ENCODE measurements around the gene CEP83.

The CEP83 gene

DNA sequence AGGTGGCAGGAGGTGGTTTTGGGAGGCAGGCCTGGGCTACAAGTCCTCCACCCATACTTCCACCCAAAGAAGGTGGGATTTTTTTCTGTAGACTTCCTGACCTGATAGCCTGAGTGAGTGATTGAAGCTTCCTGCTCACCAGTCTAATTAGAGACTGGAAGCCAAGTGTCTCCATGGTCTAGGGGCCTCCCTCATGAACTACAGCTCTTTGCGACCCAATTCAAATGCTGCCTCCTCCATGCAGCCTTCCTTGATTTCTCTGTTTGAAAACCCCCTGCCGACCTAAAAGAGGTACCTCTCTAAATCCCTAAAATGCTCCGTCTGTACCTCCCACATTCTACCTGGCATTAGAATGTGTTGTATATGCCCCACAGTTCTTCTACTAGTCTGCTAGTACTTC lies 186.4 kb downstream of the CEP83 start:
- in situ Hi-C loops (cut with MboI; ENCODE audit: low sequenced_read_pairs): no loop called here

DNA sequence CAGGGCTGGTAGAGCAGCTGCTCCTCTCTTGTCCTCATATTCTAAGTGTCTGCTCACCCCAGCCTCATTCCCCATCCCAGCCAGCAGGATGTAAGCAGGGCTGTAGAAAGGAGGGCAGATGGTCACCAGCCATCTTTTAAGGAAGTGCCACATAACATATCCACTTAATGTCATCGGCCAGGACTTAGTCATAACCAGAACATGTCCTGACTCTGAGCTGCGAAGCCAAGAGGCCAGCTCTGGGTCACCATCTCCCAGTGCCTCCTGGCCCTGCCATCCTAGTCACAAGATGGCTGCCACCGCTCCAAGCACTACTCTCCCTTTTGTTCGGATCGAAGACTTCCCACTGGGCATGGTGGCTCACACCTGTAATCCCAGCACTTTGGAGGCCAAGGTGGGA lies 187.4 kb downstream of the CEP83 start:
- in situ Hi-C loops (cut with MboI; ENCODE audit: low sequenced_read_pairs): no loop called here

- in situ Hi-C loops (cut with MboI; ENCODE audit: low sequenced_read_pairs): no loop called here
These were observed 188.3 kb downstream of the CEP83 start for GRCh38 chr12:94271351-94271750.

GRCh38 chr12:94269316-94269999 lies 190.2 kb downstream of the CEP83 start:
- in situ Hi-C loops (cut with MboI; ENCODE audit: low sequenced_read_pairs): no loop called here

DNA sequence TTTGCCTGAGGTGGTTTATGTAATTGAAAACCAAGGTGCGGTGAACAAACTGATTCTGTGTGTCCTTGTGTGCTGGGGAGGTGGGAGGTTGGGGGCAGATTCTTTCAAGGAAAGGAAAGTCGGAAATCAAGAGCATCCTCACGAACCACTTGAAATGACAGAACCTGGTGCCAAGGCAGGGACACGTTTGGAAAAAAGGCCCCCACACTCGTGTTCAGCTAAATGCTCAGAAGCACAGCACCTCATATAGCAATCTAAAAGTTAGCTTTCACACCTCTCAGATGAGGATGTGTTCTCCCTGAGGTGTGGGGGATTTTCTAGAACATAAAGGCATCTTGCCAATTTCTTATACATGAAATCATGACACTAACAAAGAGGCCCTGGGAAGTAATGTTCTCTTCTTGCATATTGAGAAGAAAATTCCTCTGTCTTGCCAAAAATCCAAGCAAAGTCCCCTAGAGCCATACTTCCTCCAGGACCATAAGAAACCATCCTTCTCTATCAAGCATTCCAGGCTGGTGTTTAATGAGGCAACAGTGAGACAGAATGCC lies 191.7 kb downstream of the CEP83 start:
- in situ Hi-C loops (cut with MboI; ENCODE audit: low sequenced_read_pairs): no loop called here

DNA sequence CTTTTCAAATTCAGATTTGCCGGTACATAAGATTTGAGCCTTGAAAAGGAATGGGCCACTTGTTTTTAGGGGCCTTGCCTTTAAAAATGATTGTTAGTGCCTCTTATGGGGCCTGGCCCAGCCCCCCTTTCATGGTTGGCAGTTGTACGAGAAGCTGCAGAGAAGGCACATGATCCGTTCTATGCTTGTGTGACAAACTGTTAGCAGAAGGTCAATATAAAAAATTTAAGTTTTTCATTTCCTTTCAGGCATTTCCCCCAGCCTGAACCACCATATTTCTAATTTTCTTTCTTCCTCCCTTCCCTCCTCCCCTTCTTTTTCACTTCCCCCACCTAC lies 192.2 kb downstream of the CEP83 start:
- in situ Hi-C loops (cut with MboI; ENCODE audit: low sequenced_read_pairs): no loop called here

- in situ Hi-C loops (cut with MboI; ENCODE audit: low sequenced_read_pairs): no loop called here
These were observed 192.7 kb downstream of the CEP83 start for GRCh38 chr12:94266796-94267536.

DNA sequence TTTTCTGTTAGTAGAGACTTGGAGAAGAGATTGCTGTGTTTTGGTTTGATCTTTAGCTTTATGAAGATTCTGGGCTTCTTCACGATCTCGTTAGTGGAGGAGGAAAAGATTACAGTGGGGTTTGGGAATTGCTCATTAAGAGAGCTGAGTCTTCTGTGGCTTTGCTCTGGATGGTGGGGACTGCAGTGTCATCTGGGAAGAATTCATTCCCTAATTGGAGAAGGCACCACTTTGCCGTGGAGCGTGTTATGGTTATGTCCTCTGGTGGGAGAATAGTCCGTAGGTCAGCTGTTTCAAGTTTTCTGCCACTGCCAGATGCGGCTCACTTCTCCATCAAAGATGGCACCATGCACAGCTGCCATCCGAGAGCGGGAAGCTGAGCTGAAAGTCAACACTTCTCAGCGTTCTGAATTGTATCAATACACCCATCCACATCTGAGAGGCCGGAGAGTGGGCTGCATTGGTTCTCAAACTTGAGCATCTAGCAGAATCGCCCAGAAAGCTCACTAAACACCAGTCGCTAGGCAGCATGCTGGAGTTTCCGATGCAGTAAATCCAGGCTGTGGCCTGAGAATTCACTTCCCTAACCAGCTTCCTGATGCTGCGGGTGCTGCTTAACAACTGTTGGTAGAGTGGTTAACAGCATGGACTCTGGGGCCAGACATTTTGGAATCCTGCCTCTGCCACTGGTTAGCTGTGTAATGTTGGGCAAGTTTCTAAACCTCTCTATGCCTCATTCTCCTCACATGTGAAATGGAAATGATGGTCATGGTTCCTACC lies 193.5 kb downstream of the CEP83 start:
- in situ Hi-C loops (cut with MboI; ENCODE audit: low sequenced_read_pairs): no loop called here

DNA sequence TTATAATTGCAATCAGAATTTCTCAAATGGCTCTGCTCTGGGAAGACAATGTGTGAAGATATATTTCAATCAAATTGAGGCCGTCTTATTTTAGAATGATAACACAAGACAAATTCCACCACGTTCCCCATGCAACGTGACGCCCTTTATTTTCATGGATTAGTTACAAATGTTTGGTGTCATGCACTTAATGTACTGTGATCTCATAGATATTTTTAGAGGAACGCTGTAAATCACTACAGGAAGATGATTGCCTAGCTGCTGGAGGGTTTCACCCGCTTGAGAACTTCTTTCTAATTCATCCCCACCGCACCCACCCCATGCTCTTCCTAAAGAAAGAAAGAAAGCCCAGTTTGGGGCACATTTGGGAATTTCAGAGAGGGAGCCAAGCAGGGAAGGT lies 194.1 kb downstream of the CEP83 start:
- in situ Hi-C loops (cut with MboI; ENCODE audit: low sequenced_read_pairs): no loop called here

GRCh38 chr12:94264736-94265485 lies 194.8 kb downstream of the CEP83 start:
- in situ Hi-C loops (cut with MboI; ENCODE audit: low sequenced_read_pairs): no loop called here

DNA sequence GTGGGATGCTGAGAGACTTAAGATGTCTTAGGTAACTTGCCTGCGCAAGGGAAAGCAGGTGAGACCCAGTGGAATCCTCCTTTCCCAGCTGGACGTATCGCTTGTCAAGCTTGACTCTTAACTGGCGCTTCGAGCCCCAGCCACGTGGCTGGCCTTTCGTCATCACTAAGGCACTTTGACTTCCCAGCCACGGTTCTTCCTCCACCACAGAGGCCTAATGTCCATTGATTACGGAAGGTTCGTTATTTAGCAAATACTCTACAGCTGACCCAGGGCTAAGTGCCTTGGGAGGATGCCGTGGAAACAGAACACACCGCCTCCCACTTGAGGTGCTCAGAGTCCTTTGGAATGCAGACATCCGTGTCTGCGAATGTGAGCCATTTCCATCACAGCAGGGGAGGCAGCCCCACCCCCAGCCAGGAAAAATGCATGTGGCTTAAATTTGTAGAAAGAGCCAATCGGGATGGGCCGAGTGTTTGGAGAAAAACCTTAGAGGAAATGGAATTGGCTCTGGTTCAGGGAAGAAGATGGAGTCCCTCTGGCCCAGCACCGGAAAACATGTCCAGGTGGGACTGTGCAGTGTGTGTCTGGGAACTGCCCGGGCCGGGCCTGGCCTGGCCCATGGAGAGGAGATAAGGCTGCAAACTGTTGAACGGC lies 195.6 kb downstream of the CEP83 start:
- in situ Hi-C loops (cut with MboI; ENCODE audit: low sequenced_read_pairs): no loop called here

GRCh38 chr12:94263011-94263811 lies 196.5 kb downstream of the CEP83 start:
- in situ Hi-C loops (cut with MboI; ENCODE audit: low sequenced_read_pairs): no loop called here

DNA sequence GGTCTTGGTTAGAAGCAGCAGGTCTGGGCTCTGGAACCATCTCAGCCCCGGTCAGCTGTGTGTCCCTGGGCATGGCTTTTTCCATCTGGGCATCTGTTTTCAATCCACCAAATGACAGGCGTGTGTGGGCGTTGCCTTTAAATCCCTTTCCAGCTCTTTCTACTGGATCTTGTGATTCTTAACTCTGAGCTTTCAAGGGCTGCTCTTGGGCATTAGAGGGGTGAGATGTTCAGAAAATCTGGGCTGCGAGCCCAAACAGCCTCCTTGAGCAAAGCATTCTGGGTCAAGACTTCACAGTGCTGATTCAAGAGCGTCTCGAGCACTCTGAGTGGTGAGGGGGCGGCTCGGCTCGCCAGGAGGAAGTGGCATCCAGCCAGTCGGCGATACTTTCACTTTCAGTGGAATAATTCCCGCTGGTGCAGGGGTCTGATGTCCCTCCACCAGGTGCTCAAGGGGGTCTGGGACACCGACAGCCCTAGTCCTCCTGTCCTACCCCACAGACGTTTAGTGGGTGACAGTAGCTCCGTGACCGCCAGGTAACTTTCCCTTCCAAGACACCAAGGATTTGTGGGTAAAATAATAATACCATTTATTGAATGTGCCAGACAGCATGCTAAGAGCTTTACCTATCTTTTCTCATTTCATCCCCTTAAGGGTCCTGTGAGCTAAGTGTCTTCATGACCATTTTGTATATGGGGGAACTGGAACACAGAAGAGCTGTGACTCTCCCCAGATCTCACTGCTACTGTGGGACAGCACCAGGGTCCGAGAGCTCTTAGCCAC lies 197.2 kb downstream of the CEP83 start:
- in situ Hi-C loops (cut with MboI; ENCODE audit: low sequenced_read_pairs): no loop called here

DNA sequence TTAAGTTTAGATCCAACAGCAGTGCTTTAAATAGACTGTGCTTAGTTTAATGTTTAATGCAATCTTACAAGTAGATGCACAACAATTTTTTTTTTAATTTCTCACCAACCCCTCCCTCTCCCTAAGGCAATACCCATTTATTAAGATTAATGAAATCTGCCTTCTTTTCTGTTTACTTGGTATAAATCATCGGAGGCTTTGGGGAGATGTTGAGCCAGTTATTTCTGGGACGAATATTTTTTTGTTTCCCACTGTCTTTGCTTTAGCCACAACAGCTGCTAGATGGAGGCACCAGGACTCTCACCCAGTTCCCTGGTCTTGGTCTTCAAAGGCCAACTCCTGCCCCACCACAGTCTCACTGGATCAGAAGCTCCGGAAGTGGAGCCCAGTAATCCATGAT lies 197.9 kb downstream of the CEP83 start:
- in situ Hi-C loops (cut with MboI; ENCODE audit: low sequenced_read_pairs): no loop called here

DNA sequence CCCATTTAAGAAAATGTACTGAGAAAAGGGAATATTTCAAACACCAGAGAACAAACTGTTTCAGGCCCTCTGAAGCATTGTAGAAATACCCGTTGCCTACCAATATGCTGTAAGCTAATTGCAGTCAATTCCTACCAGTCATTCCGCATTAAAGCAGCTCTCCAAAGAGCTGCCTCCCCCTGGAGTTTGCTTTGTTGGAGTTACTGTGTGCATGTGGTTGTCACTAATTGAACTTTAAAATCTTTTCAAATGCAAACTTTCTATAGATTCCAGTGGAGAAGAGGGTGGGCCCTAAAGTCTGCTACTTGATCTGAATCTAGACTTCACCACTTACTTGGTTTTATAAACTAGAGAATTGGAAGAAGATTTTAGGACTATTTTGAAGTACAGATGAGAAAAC lies 198.5 kb downstream of the CEP83 start:
- in situ Hi-C loops (cut with MboI; ENCODE audit: low sequenced_read_pairs): no loop called here

- in situ Hi-C loops (cut with MboI; ENCODE audit: low sequenced_read_pairs): no loop called here
These were observed 198.9 kb downstream of the CEP83 start for GRCh38 chr12:94260717-94261116.

- in situ Hi-C loops (cut with MboI; ENCODE audit: low sequenced_read_pairs): no loop called here
These were observed 199.7 kb downstream of the CEP83 start for GRCh38 chr12:94260017-94260416.

DNA sequence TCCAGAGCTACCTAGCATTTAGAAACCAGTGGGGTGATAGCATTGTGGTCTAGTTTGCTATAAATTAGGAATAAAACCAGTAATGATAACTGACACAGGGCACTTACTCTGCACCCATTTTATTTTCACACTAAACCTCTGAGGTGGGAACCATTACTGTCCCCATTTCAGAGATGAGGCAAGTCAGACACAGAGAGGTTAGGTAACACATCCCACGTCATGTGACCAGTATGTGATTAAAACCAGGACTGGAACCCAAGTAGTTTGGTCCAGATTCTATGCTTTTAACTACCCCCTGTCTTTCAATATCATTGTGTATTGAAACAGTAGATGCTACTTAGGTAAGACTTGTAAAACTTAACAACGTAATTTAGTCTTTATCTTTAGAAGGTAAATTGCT lies 201.1 kb downstream of the CEP83 start:
- in situ Hi-C loops (cut with MboI; ENCODE audit: low sequenced_read_pairs): no loop called here
